Sciatic nerve (tissue), 2 donors: Measurements from ENCODE around the gene ZNF564. TPM values are rescaled to one million over a fixed set of nuclear protein-coding genes. Genes with fewer than 3 reads are reported as not detected.
A peak's percentile ranks its signal among the peaks of the same experiment; 100 is the strongest.
"Not testable (repeated sequence)": the region's sequence is repeated elsewhere in the genome, so short reads cannot be mapped to it uniquely, and the experiment has no call there.

Experiments
- ATAC-seq: fragments of 200-7000 bp; cut with Tn5 transposase; one replicate; pipeline ENCODE4 v1.9.1; 2020; ENCODE audit warnings: mild to moderate bottlenecking, moderate library complexity
- DNase-seq: peaks from one replicate; pipeline ENCODE4 v3.0.0-alpha.2; 2020; ENCODE audit warnings: low spot score
- intact Hi-C: fragments of 100-400 bp; cut with DNase I; formaldehyde crosslinking; loops from one replicate; pipeline ENCODE4 v1.14.2; 2022
- total RNA-seq: library from RNA; stranded (reverse); fragmentation: NEBNext Ultra II Directional; extraction: Animal tissue kit (Norgen Biotek cat#: 25700); gene quantifications from one replicate; pipeline ENCODE4 v1.2.1, GENCODE V29; 2021
- donor health status: DM: no; HTN: no; CAD: no.
- donor health status: DM: no; HTN: no; CAD: no.

ZNF564 gene
- 19.5 TPM for total RNA-seq

DNA sequence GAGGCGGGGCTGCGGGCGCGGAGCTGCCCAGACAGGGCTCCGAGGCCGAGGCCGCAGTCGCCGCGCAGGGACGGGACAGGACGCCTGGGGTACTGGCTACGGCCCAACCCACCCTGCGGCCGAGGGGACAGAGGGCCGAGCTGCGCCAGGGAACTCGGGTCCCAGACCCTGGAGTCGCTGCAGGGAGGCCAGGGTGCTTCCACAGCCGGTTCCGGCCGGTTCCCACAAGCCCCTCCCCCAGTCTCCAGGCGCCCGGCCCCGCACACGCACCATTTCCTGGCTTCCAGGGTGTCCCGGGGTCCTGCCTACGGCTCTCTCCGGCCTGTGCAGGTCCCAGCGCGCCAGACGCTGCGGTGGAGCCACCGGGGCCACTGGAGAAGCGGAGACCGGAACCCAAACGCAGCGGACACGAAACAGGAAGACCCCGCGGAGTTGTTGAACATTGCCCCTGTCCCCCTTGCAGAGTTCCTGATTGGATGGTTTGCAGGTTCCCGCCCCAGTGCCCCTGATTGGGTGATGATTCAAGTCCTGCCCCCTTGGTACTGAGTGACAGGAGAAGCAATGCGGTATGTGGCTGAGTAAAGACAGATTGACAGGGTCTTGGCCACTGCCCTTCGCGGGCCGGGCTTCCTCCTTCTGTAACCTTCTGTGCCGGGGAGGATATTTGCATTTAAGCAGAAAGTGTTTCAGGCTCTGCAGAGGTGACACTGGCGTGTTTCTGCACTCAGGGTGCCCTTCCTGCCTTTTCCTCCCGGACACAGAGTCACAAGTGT, at the start of gene ZNF564:
ZNF564 (minus strand) TSS at position 423 of the 773 bp plus-strand sequence; CDS start at position 273, 150 bp downstream.
- peak; percentile 94 for DNase-seq
- intact Hi-C loops, result no loop called here
- peak; percentile 99 for ATAC-seq

DNA sequence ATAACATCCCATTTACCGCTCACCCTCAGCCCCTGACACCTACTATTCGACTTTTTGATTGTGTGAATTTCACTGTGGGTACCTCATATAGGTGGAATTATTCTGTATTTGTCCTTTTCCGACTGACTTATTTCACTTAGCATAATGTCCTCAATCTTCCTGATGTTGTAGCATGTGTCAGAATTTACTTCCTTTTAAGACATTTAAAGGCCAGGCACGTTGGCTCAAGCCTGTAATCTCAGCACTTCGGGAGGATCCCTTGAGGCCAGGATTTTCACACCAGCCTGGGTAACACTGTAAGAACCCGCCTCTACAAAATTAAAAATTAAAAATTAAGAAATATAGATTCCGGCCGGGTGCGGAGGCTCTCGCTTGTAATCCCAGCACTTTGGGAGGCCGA, 46.3 kb upstream of the ZNF564 start:
- intact Hi-C loops, result no loop called here
- ATAC-seq, result no peak
- DNase-seq, result no peak

DNA sequence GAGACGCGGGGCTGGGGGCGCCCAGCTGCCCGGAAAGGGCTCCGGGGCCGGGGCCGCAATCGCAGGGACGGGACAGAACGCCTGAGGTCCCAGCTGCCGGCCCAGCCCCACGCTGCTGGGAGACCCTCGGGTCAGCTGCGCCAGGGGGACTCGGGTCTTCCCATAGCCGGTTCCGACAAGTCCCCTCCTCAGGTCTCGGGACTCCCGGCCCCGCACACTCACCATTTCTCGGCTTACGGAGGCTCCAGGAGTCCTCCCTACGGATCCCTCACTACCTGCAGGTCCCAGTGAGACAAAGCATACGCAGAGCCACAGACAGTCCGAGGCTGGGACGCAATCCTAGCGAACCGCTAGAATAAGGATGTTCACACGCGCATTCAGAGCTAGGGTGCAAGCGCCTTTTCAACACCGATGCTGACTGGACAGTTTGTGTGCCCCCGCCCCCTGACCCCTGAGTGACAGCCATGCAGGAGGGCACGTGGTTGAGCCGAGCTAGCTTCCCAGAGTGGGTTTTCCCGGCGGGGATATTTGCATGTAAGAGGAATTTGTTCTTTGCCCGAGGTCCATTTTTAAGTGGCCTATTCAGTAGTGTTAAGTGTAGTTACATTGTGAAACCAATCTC, 45.8 kb upstream of the ZNF564 start:
- ATAC-seq, result no peak
- DNase-seq, result no peak
- intact Hi-C loops, result no loop called here

DNA sequence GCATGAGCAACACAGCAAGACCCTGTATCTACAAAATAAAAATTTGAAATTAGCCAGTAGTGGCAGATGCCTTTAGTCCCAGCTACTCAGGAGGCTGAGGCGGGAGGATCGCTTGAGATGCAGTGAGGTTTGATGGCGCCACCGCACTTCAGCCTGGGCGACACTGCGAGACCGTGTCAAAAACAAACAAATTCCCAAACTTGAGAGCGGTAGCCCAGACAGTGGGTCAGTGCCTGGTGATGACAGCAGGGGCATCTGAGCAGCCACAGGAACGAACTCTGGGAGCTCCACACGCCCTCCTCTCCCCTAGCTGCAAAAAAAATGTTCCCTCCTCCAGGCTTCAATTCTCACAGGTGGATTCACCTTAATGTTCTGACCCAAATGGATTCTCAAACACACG, 45.2 kb upstream of the ZNF564 start:
- intact Hi-C loops, result no loop called here
- DNase-seq, result no peak
- no peak for ATAC-seq

DNA sequence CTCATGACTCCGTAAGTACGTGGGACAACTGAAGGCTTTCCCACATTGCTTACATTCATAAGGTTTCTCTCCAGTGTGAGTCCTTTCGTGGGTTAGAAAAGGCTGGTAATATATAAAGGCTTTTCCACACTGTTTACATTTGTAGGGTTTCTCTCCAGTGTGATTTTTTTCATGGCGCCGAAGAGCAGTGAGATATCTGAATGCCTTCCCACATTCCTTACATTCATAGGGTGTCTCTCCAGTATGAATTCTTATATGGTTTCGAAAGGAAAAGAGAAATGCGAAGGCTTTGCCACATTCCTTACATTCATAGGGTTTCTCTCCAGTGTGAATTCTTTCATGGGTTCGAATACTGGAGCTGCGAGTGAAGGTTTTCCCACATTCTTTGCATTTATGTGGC, 29.8 kb upstream of the ZNF564 start:
- DNase-seq, result no peak
- ATAC-seq, result no peak
- intact Hi-C loops, result no loop called here

DNA sequence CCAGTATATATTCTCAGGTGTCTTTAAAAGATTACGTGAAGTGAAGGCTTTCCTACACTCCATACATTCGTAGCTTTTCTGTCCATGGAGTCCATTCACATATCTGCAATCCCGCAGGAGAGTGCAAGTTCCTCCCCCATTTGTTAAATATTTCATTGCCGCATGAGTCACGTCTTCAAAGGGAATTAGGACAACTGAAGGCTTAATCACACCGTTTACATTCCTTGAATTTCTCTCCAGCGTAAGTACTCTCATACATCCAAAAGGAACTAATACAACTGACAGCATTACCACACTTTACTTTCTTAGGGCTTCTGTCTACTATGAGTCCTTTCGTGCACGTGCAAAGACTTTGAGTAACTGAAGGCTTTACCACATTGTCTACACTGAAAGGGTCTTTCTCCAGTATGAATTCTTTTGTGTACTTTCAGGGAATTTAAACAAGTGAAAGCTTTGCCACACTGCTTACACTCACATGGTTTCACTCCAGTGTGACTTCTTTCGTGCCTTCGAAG, 29.0 kb upstream of the ZNF564 start:
- DNase-seq (no peak), ATAC-seq (no peak)
- intact Hi-C loops, result no loop called here

DNA sequence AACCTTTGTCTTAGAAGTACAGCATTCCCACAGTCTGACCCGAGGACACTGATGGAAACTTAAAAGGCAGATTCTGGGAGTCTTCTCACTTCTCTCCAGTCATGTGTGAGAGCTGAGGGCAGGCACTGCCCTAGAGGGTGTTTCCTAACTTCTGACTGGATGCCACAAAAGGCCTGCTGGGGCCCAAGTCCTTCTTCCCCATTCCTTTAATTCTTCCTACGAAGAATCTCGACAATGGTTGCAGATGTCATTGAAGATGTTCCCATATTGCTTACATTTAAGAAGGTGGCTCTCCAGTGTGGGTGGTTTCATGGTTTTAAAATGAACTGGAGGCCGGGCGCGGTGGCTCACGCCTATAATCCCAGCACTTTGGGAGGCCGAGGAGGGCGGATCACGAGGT, 27.4 kb upstream of the ZNF564 start:
- DNase-seq (no peak), ATAC-seq (no peak)
- intact Hi-C loops, result no loop called here

DNA sequence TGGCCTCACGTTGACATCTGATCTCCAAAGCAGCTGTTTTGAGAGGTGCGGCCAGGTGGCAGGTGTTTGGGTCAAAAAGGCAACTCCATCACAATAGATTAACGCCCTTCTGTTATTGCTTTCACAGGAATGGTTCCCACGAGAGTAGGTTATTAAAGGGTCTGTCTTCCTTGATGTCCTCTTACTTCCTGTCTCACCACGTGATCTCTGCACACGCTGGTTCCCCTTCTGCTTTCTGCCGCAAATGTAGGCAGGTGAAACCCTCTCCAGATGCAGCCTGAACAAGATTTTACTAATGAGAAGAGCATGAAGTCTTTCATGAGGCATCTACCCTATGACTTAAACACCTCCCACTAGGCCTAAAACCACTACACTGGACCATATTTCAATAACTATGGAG, 22.8 kb upstream of the ZNF564 start:
- no peak for DNase-seq
- no peak for ATAC-seq
- intact Hi-C loops, result no loop called here

DNA sequence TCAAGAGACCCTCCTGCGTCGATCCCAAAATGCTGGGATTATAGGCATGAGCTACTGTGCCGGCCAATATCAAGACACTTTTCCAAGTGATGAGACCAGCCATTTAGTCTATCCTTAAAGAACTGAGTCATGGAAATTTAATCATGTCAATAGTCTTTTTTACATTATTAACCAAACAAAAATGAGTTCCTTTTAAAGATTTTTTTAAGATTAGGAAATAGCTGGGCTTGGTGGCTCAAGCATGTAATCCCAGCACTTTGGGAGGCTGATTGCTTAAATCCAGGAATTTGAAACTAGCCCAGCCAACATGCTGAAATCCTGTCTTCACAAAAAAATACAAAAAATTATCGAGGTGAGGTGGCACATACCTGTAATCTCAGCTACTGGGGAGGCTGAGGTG, 16.7 kb upstream of the ZNF564 start:
- intact Hi-C loops, result no loop called here
- DNase-seq (no peak), ATAC-seq (no peak)

DNA sequence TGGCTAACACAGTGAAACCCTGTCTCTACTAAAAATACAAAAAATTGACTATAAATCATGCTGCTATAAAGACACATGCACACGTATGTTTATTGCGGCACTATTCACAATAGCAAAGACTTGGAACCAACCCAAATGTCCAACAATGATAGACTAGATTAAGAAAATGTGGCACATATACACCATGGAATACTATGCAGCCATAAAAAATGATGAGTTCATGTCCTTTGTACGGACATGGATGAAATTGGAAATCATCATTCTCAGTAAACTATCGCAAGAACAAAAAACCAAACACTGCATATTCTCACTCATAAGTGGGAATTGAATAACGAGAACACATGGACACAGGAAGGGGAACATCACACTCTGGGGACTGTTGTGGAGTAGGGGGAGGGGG, 15.1 kb upstream of the ZNF564 start:
- ATAC-seq, DNase-seq, intact Hi-C loops: not testable (repeated sequence)

DNA sequence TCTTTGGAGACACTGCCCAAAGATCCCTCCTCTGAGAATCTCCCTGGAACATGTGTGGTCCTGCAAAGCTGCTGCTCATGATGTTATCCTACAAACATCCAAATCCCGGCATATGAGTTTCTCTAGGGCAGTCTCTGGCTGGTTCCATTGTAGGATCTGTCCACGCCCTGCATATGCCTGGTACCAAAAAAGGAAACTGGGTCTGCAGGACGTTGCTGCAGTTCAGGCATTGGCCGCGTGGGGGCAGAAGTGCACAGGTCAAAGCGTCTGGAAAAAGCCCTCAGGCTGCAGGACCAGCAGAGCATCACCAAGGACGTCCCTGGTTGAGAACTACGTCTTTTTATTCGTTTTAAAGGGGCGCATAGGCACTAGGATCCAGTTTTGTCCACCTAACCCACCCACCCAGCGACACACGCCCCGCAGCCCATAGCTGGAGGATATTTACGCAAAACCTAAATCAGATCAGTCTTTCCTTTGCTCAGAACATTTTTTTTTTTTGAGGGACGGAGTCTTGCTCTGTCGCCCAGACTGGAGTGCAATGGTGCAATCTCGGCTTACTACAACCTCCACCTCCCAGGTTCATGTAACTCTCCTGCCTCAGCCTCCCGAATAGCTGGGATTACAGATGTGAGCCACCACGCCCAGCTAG, 12.9 kb upstream of the ZNF564 start:
- ATAC-seq, result peak; percentile 92
- peak; percentile 94 for DNase-seq
- intact Hi-C loops, result no loop called here

DNA sequence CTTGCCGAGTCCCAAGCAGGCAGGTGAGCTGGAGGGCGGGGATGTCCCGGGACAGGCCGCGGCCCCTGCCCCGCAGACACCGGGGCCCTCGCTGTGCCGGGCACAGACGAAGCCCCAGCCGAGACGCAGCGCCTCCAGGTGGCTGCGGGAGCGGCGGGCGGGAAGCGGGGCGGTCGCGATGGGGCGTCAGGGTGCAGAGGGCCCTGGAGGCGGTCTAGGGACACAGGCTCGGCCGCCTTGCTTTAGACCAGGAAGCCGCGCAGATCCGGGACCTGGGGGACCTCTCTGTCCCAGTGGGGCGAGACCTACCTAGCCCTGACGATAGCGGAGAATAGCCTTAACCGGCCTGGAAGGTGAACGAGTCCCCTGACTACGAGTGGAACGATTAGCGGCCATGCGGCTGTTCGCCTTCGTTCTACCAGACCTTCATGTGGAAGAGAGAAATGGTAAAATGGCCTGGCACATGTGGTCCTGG, 4.2 kb upstream of the ZNF564 start:
- no peak for ATAC-seq
- intact Hi-C loops, result no loop called here

DNA sequence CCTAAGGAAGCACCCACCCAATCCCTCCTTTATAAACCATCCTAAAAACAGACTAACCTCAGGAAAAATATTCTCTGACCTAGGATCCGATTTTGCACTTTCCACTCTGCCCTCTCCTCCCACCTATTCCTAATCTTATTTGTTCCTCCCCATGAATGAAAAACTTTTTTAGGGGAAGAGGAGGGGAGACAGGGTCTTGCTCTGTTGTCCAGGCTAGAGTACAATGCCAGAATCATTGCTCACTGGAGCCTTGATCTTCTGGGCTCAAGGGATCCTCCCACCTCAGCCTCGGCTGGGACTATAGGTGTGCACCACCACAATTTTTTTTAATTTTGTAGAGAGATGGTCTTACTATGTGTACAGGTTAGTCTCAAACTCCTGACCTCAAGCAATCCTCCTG, 4.4 kb downstream of the ZNF564 start:
- ATAC-seq, result no peak
- intact Hi-C loops, result no loop called here

More for the DNA sequence above, 4.2 kb upstream of the ZNF564 start:
- DNase-seq, result no peak

DNA sequence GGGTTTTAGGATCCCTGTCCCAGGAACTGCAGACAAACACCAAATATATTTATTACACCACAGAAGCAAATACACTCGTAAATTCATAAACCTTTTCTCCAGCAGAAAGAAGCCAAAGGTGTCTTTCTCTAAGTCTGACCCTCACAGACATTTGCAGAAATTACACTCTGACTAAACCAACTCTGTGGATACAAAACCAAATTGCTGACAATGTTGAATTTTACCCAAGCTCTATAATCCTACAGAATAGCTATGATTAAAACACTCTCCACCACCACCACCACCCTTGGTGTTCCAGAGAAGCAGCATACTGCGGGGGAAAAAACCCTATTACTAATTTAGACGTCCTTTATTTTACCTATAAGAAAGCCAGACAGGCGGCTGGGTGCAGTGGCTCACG, 5.2 kb downstream of the ZNF564 start:
- DNase-seq (no peak), ATAC-seq (no peak)
- intact Hi-C loops, result no loop called here

More for the DNA sequence above, 4.4 kb downstream of the ZNF564 start:
- DNase-seq, result no peak

DNA sequence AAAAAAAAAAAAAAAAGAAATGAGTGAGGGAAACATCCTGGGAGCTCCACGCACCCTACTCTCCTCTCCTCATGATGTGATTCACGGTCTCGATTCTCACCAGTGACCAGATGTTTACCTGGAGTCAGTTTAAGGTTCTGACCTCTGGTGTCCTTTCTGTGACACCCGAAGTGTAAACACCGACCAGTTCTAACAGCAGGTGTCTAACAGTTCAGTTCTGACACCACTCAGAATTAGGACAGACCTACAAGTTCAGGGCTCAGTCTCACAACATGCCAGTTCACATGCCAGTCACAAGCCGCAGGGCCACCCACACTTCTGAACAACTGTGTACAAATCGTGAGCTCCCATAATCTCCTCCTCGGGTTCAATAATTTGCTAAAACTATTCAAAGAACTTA, 6.0 kb downstream of the ZNF564 start:
- DNase-seq, result no peak
- intact Hi-C loops, result no loop called here
- no peak for ATAC-seq

DNA sequence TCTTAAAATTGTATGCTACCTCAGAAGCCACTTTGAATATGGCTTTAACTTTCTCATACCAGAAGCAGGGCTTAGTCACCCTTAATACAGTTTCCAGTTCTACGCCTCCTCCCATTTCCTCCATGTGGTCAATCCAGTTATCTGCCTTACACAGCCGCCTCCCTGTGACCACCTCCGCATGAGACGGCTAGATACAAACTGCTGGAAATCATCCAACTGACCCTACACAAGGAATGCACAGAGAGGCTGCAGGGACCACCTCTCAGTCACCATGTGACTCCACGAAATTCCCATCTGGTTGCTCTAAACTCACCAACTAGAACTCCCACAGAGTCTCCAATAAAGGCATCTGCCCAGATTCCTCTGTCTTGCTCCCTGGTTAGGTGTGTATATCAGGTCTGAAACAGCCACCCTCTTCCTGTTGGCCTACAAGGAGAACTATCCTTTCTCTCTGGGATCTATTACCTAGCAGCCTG, 6.8 kb downstream of the ZNF564 start:
- intact Hi-C loops, result no loop called here
- ATAC-seq (no peak), DNase-seq (no peak)

DNA sequence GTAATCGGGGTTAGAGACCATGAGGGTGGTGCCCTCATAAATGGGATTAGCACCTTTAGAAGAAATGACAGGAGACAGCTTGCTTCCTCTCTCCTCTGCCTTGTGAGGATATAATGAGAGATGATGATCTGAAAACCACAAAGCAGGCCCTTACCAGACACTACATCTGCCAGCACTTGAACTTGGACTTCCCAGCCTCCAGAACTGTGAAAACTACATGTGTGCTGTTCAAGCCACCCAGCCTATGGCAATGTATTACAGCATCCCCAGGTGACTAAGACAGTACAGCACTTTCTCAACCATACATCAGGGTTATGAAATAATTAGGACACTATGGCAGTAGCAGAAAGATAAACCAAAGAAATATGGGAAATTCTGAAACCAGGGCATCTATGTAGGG, 7.4 kb downstream of the ZNF564 start:
- intact Hi-C loops, result no loop called here

DNA sequence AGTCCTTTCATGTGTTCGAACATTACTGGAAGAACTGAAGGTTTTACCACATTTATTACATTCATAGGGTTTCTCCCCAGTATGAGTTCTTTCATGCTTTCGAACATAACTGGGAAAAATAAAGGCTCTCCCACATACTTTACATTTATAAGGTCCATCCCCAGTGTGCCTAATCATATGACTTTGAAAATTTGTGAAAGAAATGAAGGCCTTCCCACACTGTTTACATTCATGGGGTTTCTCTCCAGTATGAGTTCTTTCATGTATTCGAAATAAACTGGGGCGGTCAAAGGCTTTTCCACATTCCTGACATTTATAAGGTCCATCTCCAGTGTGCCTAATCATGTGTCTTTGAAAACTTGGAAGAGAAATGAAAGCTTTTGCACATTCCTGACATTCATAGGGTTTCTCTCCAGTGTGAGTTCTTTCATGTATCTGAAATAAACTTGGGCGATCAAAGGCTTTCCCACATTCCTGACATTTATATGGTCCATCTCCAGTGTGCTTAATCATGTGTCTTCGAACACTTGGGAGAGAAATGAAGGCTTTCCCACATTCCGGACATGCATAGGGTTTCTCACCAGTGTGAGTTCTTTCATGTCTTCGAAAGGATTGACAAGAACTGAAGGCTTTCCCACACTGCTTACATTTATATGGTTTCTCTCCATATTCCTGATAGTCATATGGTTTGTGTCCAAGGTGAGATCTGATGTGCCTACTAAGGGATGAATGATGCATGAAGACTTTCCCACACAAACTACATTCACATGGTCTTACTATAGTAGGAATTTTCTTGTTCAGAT, 24.0 kb downstream of the ZNF564 start:
- ATAC-seq (no peak), DNase-seq (no peak)
- intact Hi-C loops, result no loop called here

More for the DNA sequence above, 7.4 kb downstream of the ZNF564 start:
- DNase-seq, result no peak
- no peak for ATAC-seq

DNA sequence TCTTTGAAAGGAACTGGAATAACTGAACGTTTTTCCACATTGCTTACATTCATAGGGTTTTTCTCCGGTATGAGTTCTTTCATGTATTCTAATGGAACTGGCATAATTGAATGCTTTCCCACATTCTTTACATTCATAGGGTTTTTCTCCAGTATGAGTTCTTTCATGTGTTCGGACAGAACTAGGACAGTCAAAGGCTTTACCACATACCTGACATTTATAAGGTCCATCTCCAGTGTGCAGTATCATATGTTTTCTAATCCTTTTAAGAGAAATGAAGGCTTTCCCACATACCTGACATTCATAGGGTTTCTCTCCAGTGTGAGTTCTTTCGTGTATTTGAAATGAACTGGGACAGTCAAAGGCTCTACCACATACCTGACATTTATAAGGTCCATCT, 24.7 kb downstream of the ZNF564 start:
- intact Hi-C loops, result no loop called here
- DNase-seq (no peak), ATAC-seq (no peak)
